RWPE2 (cell line): ENCODE results near the gene SH2D3C.

Experiments
- ATAC-seq: fragments of 200-7000 bp; cut with Tn5 transposase; 3 replicates; pipeline ENCODE4 v1.9.1; 2021; ENCODE audit warnings: low read depth
- DNase-seq: peaks from one replicate; pipeline ENCODE4 v3.0.0-alpha.2; 2020; ENCODE audit warnings: low spot score
- H3K27ac ChIP-seq: fragments of 450-650 bp; 2 replicates; pipeline ENCODE4 v1.5.1; 2017; ENCODE audit warnings: mild to moderate bottlenecking; ENCODE audit not compliant: poor library complexity, severe bottlenecking
- H3K27me3 ChIP-seq: fragments of 250-450 bp; sonication (Bioruptor Pico); 2 replicates; pipeline ENCODE4 v1.5.1; 2021; ENCODE audit warnings: mild to moderate bottlenecking, moderate library complexity; ENCODE audit not compliant: insufficient read depth, poor library complexity, severe bottlenecking
- H3K36me3 ChIP-seq: fragments of 250-450 bp; sonication (Bioruptor Pico); 2 replicates; pipeline ENCODE4 v1.5.1; 2020; ENCODE audit warnings: low read depth, mild to moderate bottlenecking, moderate library complexity
- H3K4me1 ChIP-seq: fragments of 250-450 bp; sonication (Bioruptor Pico); 2 replicates; pipeline ENCODE4 v1.5.1; 2021; ENCODE audit warnings: mild to moderate bottlenecking, moderate library complexity; ENCODE audit not compliant: insufficient read depth, poor library complexity, severe bottlenecking
- H3K4me3 ChIP-seq: fragments of 250-450 bp; sonication (Bioruptor Pico); 2 replicates; pipeline ENCODE4 v1.5.1; 2021; ENCODE audit warnings: mild to moderate bottlenecking, moderate library complexity; ENCODE audit not compliant: severe bottlenecking
- H3K9me3 ChIP-seq: fragments of 250-450 bp; sonication (Bioruptor Pico); 2 replicates; pipeline ENCODE4 v1.5.1; 2021; ENCODE audit warnings: mild to moderate bottlenecking, moderate library complexity; ENCODE audit not compliant: severe bottlenecking
- CTCF ChIP-seq: fragments of 450-650 bp; IDR thresholded peaks from one replicate; pipeline ENCODE4 v1.5.1; 2017; ENCODE audit warnings: mild to moderate bottlenecking, moderate library complexity; ENCODE audit not compliant: poor library complexity, severe bottlenecking

Gene SH2D3C

GRCh38 chr9:127741831-127742434 is 36.5 kb downstream of the SH2D3C start:
- H3K4me3 ChIP-seq, result no peak overlapping the region
- DNase-seq, result no peak

GRCh38 chr9:127739614-127740330 is 38.7 kb downstream of the SH2D3C start:
- no peak for ATAC-seq
- H3K4me3 ChIP-seq, result no peak overlapping the region

More at GRCh38 chr9:127741831-127742434, 36.5 kb downstream of the SH2D3C start:
- Histone ChIP-seq H3K4me1 (peaks cover 13% of the 10 kb centered on the region), H3K27ac (peak overlapping the region; percentile 38), H3K27me3 (no peaks in the 10 kb centered on the region), H3K36me3 (no peaks in the 10 kb centered on the region), H3K9me3 (no peaks in the 10 kb centered on the region)
- no peak for TF ChIP-seq CTCF
- no peak for ATAC-seq

GRCh38 chr9:127738666-127739065 is 39.8 kb downstream of the SH2D3C start:
- Histone ChIP-seq H3K4me3 (no peak overlapping the region), H3K4me1 (peaks cover 13% of the 10 kb centered on the region), H3K9me3 (no peaks in the 10 kb centered on the region), H3K36me3 (no peaks in the 10 kb centered on the region), H3K27ac (no peak overlapping the region), H3K27me3 (no peaks in the 10 kb centered on the region)
- no peak for TF ChIP-seq CTCF
- DNase-seq (no peak), ATAC-seq (no peak)

More at GRCh38 chr9:127739614-127740330, 38.7 kb downstream of the SH2D3C start:
- Histone ChIP-seq H3K27me3 (no peaks in the 10 kb centered on the region), H3K9me3 (no peaks in the 10 kb centered on the region), H3K27ac (peak overlapping the region; percentile 38), H3K36me3 (no peaks in the 10 kb centered on the region), H3K4me1 (peaks cover 13% of the 10 kb centered on the region)
- TF ChIP-seq CTCF, result no peak
- DNase-seq, result no peak

- H3K36me3 ChIP-seq, result no peaks in the 10 kb centered on the region
- no peak for DNase-seq
- peak; percentile 46 for TF ChIP-seq CTCF
- H3K4me3 ChIP-seq, result no peak overlapping the region
- no peak overlapping the region for H3K27ac ChIP-seq
- H3K9me3 ChIP-seq, result no peaks in the 10 kb centered on the region
- peak; percentile 3; the same call in 1 of the 3 replicates for ATAC-seq
- H3K4me1 ChIP-seq, result peaks cover 8% of the 10 kb centered on the region
- H3K27me3 ChIP-seq, result no peaks in the 10 kb centered on the region
These were observed 42.8 kb downstream of the SH2D3C start for GRCh38 chr9:127735530-127736185.
